Loucy (cell line): ENCODE measurements around the gene DNMBP.

ENCODE experiments used
- H2AFZ ChIP-seq: fragments of 200-600 bp; sonication (generic); 2 replicates; pipeline ENCODE4 v1.6.0; 2016; ENCODE audit warnings: antibody characterized with exemption, mild to moderate bottlenecking, low read length, moderate library complexity
- H3F3A ChIP-seq: fragments of 200-600 bp; 2 replicates; pipeline ENCODE4 v1.6.0; 2016; ENCODE audit warnings: antibody characterized with exemption, low read depth, mild to moderate bottlenecking
- H3K27me3 ChIP-seq: fragments of 200-600 bp; sonication (generic); 2 replicates; pipeline ENCODE4 v1.6.1; 2014; ENCODE audit warnings: low read length, mild to moderate bottlenecking; ENCODE audit not compliant: insufficient read depth, poor library complexity, severe bottlenecking
- H3K36me3 ChIP-seq: fragments of 200-600 bp; sonication (generic); 2 replicates; pipeline ENCODE4 v1.6.1; 2016; ENCODE audit warnings: low read length; ENCODE audit not compliant: insufficient read depth
- H3K4me1 ChIP-seq: fragments of 200-600 bp; sonication (generic); 2 replicates; pipeline ENCODE4 v1.5.1; 2014; ENCODE audit warnings: low read length, mild to moderate bottlenecking; ENCODE audit not compliant: insufficient read depth, poor library complexity, severe bottlenecking
- H3K4me2 ChIP-seq: fragments of 200-600 bp; sonication (generic); 2 replicates; pipeline ENCODE4 v1.6.0; 2014; ENCODE audit warnings: antibody characterized with exemption, low read length, low read depth, mild to moderate bottlenecking; ENCODE audit not compliant: poor library complexity, severe bottlenecking
- H3K4me3 ChIP-seq: fragments of 200-600 bp; sonication (generic); 2 replicates; pipeline ENCODE4 v1.5.1; 2014; ENCODE audit warnings: low read length, mild to moderate bottlenecking, mixed read lengths; ENCODE audit not compliant: poor library complexity, severe bottlenecking
- H3K79me2 ChIP-seq: fragments of 200-600 bp; sonication (generic); 2 replicates; pipeline ENCODE4 v1.6.1; 2014; ENCODE audit warnings: low read length; ENCODE audit not compliant: insufficient read depth
- H3K9ac ChIP-seq: fragments of 200-600 bp; sonication (generic); 2 replicates; pipeline ENCODE4 v1.6.0; 2014; ENCODE audit warnings: mild to moderate bottlenecking, low read depth, low read length, moderate library complexity; ENCODE audit not compliant: poor library complexity, severe bottlenecking
- H3K9me2 ChIP-seq: fragments of 200-600 bp; sonication (generic); replicated peaks from 2 replicates; pipeline ENCODE4 v1.6.1; 2016; ENCODE audit warnings: low read depth, low read length, mixed read lengths
- H3K9me3 ChIP-seq: fragments of 200-600 bp; sonication (generic); 2 replicates; pipeline ENCODE4 v1.6.1; 2014; ENCODE audit warnings: mild to moderate bottlenecking, antibody characterized with exemption, low read length, low read depth; ENCODE audit not compliant: insufficient read depth
- H4K20me1 ChIP-seq: fragments of 200-600 bp; sonication (generic); 2 replicates; pipeline ENCODE4 v1.6.0; 2014; ENCODE audit warnings: antibody characterized with exemption, low read length, mild to moderate bottlenecking; ENCODE audit not compliant: insufficient read depth, poor library complexity, severe bottlenecking
- CTCF ChIP-seq: fragments of 200-600 bp; sonication (generic); conservative IDR thresholded peaks from 2 replicates; pipeline ENCODE4 v1.5.1; 2014; ENCODE audit warnings: mild to moderate bottlenecking, antibody characterized with exemption, low read length
- EZH2phosphoT487 ChIP-seq: fragments of 200-600 bp; IDR thresholded peaks from 2 replicates; pipeline ENCODE4 v1.6.1; 2018; ENCODE audit warnings: antibody characterized with exemption, mild to moderate bottlenecking, moderate library complexity, borderline replicate concordance

DNMBP gene

GRCh38 chr10:99860466-99860865 is 149.3 kb downstream of the DNMBP start:
- Histone ChIP-seq H3K9ac (no peak overlapping the region), H3K4me3 (no peak overlapping the region), H3K27me3 (no peaks in the 10 kb centered on the region), H2AFZ (no peak overlapping the region), H3K36me3 (no peaks in the 10 kb centered on the region), H4K20me1 (no peaks in the 10 kb centered on the region), H3K79me2 (no peaks in the 10 kb centered on the region), H3F3A (no peaks in the 10 kb centered on the region), H3K9me3 (no peaks in the 10 kb centered on the region), H3K9me2 (no peaks in the 10 kb centered on the region), H3K4me2 (no peak overlapping the region), H3K4me1 (no peaks in the 10 kb centered on the region)
- TF ChIP-seq EZH2phosphoT487 (no peak), CTCF (no peak)

GRCh38 chr10:99859585-99859984 is 150.2 kb downstream of the DNMBP start:
- Histone ChIP-seq H2AFZ (no peak overlapping the region), H4K20me1 (no peaks in the 10 kb centered on the region), H3K9me2 (no peaks in the 10 kb centered on the region), H3K4me2 (no peak overlapping the region), H3K4me1 (no peaks in the 10 kb centered on the region), H3K27me3 (no peaks in the 10 kb centered on the region), H3K36me3 (no peaks in the 10 kb centered on the region), H3K9me3 (no peaks in the 10 kb centered on the region), H3K9ac (no peak overlapping the region), H3F3A (no peaks in the 10 kb centered on the region), H3K4me3 (no peak overlapping the region), H3K79me2 (no peaks in the 10 kb centered on the region)
- TF ChIP-seq CTCF: peak; percentile 78
- no peak for TF ChIP-seq EZH2phosphoT487

- Histone ChIP-seq H3K4me1 (no peaks in the 10 kb centered on the region), H4K20me1 (no peaks in the 10 kb centered on the region), H3K4me3 (no peak overlapping the region), H3K9me3 (no peaks in the 10 kb centered on the region), H3K36me3 (no peaks in the 10 kb centered on the region), H3K9me2 (no peaks in the 10 kb centered on the region), H3K79me2 (no peaks in the 10 kb centered on the region), H3K9ac (no peak overlapping the region), H3K4me2 (no peak overlapping the region), H3K27me3 (no peaks in the 10 kb centered on the region), H3F3A (no peaks in the 10 kb centered on the region), H2AFZ (no peak overlapping the region)
- no peak for TF ChIP-seq EZH2phosphoT487
These were observed 150.9 kb downstream of the DNMBP start for GRCh38 chr10:99858849-99859248.

- TF ChIP-seq EZH2phosphoT487 (no peak), CTCF (no peak)
- no peak overlapping the region for H3K4me3 ChIP-seq
- no peaks in the 10 kb centered on the region for H3K27me3 ChIP-seq
- H3K36me3 ChIP-seq: no peaks in the 10 kb centered on the region
- no peak overlapping the region for H2AFZ ChIP-seq
- no peaks in the 10 kb centered on the region for H3F3A ChIP-seq
- H3K79me2 ChIP-seq: no peaks in the 10 kb centered on the region
- H3K4me1 ChIP-seq: no peaks in the 10 kb centered on the region
- no peak overlapping the region for H3K9ac ChIP-seq
- H3K9me2 ChIP-seq: no peaks in the 10 kb centered on the region
- H3K9me3 ChIP-seq: no peaks in the 10 kb centered on the region
- H3K4me2 ChIP-seq: no peak overlapping the region
- no peaks in the 10 kb centered on the region for H4K20me1 ChIP-seq
These were observed 154.2 kb downstream of the DNMBP start for GRCh38 chr10:99855479-99856071.
